22Rv1 (cell line): ENCODE results near the gene SPATA17.

ENCODE experiments used
- CTCF ChIP-seq: fragments of 450-650 bp; IDR thresholded peaks from 2 replicates; pipeline ENCODE4 v1.5.1; 2017; ENCODE audit warnings: mild to moderate bottlenecking
- ZFX ChIP-seq: fragments of 450-650 bp; IDR thresholded peaks from 2 replicates; pipeline ENCODE4 v1.6.1; 2017; ENCODE audit warnings: antibody characterized with exemption, borderline replicate concordance

- no peak for TF ChIP-seq CTCF
- no peak for TF ChIP-seq ZFX
These were observed 181.9 kb downstream of the SPATA17 start for GRCh38 chr1:217813031-217813430.
